GM21786 (cell line): ENCODE results near the gene CUEDC2.
"Not testable (repeated sequence)": the region's sequence is repeated elsewhere in the genome, so short reads cannot be mapped to it uniquely, and the experiment has no call there.

ENCODE experiments used
- ATAC-seq: cut with Tn5 transposase; IDR thresholded peaks from one replicate; pipeline ENCODE4 v1.9.1; 2021; ENCODE audit not compliant: unreplicated experiment

Gene CUEDC2

DNA sequence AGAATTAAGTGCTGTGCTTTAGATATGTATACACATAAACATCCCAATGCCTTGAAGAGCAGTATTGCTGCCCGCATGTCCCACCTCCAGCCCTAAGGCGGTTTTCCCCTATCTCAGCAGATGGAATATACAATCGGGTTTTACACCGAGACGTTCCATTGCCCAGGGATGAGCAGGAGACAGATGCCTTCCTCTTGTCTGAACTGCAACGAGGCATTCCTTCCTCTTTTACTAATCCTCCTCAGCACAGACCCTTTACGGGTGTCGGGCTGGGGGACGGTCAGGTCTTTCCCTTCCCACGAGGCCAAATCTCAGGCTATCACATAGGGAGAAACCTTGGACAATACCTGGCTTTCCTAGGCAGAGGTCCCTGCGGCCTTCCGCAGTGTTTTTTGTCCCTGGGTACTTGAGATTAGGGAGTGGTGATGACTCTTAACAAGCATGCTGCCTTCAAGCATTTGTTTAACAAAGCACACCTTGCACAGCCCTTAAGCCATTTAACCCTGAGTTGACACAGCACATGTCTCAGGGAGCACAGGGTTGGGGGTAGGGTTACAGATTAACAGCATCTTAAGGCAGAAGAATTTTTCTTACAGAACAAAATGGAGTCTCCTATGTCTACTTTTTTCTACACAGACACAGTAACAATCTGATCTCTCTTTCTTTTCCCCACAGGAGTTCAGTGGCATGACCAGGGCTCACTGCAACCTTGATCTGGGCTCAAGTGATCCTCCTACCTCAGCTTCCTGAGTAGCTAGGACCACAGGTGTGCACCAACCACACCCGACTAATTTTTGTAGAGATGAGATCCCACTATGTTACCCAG, 22.5 kb upstream of the CUEDC2 start:
- ATAC-seq, result not testable (repeated sequence)

DNA sequence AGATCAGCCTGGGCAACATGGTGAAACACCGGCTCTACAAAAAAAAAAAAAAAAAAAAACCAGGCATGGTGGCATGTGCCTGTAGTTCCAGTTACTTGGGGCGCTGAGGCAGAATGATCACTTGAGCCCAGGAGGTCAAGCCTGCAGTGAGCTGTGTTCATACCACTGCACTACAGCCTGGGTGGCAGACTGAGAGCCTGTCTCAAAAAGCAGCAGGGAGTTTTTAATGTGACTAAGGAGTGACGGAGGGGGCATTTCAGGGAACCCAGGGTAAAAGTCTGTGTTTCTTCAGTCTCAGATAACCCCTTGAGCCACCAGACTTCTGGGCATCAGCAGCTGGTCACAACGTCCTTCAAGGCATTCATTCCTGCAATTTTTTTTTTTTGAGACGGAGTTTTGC, 21.1 kb upstream of the CUEDC2 start:
- no peak for ATAC-seq

DNA sequence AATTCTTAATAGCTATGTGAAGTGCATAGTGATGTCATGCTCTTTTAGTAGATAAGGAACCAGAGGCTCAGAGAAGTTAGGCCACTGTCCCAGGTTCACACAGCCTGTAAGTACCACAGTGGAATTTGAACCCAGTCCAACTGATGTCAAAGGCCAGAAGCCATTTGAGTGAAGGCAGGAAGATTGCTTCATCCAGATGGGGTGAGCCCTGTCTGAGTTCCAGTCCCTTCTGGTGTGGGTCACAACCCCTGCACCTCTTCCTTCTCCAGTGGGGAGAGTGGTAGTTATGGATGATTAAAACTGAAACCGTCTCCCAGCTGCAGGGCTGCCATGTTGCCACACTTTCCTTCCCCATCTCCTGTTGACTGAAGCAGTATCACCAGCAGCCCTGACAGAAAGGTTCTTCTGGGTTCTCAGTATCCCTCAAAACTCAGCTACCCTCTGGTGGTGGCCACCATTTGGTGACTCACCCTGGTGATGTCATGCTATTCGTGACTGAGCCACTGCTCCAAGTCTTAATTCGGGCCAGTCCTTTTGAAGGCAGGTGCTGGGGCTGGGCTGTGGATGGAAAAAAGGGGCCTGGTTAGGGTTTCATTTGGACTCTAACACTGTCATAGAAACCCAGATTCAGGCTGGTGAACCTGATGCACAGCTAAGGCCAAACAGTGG, 20.4 kb upstream of the CUEDC2 start:
- no peak for ATAC-seq

DNA sequence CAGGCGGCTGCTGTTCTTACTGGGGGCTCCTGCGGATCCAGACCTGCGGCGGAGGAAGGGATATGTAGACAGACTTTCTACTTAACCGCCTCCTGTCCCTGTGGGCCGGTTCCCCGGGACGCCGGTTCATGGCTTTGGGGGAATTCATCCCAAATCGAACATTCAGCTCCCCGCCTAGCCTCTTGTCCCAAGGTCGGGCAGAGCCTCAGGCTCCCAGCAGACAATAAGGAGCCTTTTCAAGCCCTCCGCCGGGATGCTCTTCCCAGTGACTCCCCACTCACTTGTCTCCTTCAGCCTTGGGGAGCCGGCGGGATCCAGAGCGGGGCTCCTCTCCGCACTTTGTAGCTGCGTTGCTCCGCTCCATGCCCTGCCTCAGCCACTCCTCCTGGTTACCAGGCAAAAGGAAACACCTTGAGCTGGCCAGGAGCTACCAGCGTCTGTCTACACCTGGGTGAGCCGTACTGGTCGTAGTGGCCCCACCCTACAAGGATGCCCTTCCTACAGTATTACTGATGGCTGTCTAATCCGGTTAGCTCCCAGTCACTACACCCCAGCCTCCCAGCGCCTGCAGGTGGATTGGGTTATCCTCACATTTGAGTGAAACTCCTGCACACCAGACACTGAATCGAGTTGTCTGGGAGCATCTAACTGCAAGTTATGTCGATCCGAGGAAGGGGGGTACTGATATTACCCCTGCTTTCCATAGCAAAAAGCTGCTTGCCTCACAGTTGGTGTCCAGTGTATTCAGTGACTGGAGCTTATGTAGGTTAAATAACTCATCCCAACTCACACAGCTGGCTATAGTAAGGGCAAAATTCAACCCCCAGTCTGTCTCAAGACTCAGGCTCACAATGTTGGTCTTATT, 19.0 kb upstream of the CUEDC2 start, which contains the start of gene C10orf95:
Gene C10orf95, minus strand, starts transcription at position 439 of the 865 bp plus-strand sequence. CDS start 450 bp downstream, outside the sequence.
- ATAC-seq, result no peak

DNA sequence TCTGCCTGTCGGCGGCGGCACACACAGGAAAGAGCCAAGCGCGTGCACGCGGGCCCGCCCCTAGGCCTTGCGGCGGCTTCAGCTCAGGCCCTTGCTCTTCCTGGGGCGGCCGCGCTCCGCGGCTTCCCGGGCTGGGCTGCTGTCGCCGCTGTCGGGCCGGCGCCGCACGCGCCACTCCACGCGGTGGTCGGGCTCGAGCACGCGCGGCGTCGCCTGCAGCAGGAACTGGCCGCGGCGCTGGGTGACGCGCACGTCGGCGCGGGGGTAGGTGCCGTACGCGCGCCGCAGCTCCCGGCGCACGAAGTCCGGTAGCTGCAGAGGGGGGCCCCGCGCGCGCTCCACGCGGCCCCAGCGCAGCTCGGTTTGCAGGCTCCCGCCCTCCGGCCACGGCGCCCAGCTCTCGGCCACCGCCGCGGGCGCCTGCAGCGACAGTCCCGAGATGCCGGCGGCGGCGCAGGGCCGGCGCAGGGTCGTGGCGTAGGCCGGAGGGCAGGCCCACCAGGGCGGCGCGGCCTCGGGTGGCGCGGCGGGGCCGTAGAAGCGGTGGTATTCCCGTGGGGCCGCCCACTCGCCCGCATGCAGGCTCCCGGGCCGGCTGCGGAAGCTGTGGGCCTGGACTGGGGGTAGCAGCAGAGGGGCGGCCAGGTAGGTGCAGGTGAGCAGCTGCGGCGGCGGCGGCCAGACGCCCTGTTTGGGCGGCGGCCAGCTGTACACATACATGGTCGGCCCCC, 18.2 kb upstream of the CUEDC2 start:
- ATAC-seq, result peak; percentile 66

DNA sequence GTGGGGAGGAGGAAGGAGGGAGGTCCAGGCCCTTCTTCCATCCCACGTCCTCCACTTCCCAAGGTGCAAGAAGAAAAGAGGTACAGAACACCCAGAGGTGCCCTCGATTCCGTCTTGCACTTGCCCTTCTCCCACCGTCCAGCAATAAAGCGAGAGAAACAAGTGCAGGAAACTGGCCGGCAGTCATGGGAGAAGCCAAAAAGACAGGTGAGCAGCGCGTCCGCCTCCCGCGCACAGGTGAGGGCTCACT, 17.7 kb upstream of the CUEDC2 start:
- ATAC-seq, result no peak

DNA sequence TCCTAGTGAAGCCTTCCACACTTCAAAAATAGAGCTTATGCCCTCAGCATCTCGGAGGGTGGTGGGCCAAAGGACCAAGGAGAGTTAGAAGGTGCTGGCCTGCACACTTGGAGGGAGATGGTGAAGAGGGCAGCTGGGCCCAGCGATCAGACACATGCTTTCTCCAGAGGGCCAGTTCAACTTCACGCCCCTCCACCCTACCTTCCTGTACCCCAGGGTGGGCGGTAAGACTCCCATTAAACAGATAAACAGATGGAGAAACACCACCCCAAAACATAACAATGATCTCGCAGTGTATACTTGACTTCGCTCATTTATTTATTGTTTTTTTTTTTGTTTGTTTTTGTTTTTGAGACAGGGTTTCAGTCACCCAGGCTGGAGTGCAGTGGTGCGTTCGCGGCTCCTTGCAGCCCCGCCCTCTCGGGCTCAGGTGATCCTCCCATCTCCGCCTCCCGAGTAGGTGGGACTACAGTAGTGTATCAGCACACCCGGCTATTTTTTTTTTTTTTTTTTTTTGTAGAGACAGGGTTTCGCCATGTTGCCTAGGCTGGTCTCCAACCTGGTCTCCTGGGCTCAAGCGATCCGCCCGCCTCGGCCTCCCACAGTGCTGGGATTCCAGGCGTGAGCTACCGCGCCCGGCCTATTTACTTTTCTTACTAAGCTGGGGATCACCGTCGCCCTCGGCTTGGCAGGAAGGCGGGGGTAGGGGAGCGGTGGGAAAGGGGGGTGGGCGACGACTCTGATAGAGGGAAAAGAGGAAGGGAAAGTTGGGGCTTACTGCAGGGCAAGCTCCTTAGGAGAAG, 17.1 kb upstream of the CUEDC2 start:
- no peak for ATAC-seq

DNA sequence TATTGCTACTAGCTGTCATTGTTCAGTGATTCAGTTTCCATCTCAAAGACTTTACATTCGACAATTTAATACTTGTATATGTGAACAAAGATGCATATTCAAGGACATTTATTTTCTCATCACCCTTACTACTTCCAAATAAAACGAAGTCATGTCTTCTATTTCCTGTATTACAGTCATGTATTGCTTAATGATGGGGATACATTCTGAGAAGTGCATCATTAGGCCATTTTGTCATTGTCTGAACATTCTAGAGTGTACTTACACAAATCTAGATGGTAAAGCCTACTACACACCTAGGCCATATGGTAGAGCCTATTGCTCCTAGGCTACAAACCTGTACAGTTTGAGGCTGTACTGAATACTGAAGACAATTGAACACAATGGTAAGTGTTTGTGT, 12.5 kb upstream of the CUEDC2 start:
- no peak for ATAC-seq

DNA sequence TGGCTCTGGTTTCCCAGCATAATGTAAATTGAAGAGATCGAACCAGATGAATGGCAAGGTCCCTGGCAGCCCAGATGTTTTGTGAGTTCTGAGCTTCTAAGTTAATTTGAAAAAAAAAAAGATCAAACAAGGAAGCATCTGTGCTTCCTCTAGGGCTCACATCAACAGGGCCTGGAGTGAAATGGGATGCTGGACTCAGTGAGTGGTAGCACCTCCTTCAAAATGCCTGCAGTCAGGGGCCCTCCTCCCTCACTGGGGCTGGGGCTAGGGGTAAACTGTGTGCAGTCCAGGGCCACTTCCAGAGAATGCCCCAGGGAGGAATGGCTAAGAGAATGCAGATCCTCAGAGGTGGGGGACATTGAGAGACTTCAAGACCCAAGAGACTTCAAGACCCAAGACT, 6.0 kb upstream of the CUEDC2 start:
- ATAC-seq, result no peak

DNA sequence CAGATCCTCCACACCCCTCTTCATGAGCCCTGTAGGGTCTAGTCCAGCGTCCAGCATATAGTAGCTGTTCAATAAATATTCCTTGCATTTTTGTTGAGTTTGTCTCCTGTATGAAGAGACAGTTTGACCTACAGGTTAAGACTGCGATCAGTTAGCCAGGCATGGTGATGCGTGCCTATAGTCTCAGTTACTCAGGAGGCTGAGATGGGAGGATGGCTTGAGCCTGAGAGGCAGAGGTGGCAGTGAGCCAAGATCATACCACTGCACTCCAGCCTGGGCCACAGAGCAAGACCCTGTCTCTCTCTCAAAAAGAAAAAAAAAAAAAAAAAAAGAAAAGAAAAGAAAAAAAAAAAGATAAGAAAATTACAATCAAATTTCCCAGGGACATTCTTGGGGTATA, 5.1 kb upstream of the CUEDC2 start:
- no peak for ATAC-seq

DNA sequence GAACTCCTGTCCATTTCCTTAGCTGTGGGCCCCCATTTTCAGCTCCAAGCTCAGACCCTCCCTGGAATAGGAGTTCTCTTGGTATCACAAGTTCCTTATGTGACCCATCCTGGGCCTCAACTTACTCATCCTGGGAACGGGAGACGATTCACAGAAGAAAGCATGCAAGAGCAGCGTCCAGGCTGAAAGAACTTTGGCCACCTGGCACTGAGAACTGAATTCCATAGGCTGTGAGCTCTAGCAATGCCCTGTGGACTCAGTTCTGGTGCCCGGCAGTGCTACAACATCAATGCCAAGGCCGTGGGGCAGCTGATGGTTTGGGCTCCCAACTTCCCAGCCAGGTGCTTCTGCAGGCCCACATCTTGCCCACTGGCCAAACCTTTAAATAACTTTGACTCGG, 3.9 kb upstream of the CUEDC2 start:
- ATAC-seq, result no peak

DNA sequence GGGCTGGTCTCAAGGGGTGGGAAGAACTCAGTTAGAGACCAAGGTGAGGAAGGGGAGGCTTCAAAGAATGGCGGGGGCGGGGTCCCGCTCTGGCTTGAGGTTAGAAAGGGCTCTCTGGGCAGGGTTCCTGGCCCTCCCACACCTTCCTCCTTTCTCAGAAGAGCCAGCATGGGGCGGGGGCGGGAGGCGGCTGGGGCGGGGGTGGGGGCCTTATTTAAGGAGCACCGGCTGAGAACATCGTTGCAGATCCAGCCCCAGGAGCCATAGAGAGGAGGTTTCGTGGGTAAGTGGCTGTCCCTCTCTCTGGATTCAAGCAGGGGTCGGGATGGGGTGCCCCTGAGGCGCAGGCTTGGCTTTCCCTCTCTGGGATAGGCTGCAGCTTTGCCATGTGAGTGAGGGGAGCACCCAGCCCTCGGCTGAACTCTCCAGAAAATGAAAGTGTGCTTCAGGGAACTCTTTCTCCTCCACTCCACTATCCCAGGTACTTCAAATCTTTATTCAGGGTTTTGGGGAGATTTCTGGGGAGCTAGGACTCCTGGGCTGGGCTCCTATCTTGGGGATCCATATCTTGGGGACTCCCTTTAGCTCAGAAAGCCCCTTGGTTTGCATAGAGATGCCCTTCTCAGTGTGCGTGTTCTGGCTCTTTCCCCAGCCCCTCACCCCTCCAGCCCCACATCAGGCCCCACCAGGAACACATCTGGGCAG, 3.3 kb upstream of the CUEDC2 start:
- ATAC-seq, result no peak

DNA sequence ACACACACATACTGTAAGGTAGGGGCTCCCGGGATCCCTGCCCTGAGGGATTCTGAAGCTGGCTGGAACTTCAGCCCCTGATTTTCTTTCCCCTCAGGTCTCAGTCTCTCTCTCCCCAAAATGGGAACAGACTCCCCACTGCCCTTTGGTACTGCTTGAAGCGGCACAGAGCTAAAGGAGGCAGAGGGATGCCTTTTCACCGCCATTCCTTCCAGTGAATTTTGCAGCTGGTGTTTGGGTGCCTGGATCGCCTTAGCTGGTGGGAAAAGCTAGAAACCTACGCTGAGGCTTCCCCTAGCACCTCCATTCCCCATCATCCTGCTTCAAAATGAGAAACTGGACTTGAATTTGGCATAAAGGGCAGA, 2.7 kb upstream of the CUEDC2 start:
- no peak for ATAC-seq

DNA sequence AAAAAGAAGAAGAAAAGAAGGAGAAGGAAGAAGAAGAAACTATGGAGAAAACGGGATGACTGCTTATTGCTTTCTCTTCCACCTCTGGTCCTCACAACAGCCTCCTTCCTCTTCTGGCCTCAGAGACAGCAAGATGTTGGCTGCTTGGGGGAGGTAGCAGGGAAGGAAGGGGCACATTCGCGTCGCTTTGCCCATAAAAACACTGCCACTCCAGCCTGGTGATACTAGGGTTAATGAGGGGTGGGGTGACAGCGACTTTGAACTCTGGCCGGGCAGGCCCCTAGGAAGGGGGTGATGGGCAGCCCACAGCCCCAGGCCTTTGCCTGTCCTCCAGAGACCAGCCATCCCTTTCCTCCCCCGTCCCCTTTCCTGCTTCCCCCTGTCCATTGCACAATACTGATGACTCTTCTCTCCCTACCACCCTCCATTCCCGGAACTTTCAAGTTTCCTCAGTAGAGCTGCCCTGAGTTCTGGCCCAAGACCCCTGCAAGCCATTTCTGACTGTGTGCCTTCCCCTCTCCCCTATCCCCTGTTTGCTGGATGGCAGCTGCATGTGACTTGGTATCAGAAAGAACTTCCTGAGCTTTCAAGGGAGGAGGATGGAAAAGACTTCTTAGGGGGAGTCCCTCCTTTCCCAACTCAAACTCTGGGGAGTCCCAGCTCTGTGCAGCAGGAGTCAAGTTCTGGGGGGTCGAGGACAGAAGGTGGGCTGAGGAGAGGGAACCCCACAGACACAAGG, 2.2 kb upstream of the CUEDC2 start:
- no peak for ATAC-seq

DNA sequence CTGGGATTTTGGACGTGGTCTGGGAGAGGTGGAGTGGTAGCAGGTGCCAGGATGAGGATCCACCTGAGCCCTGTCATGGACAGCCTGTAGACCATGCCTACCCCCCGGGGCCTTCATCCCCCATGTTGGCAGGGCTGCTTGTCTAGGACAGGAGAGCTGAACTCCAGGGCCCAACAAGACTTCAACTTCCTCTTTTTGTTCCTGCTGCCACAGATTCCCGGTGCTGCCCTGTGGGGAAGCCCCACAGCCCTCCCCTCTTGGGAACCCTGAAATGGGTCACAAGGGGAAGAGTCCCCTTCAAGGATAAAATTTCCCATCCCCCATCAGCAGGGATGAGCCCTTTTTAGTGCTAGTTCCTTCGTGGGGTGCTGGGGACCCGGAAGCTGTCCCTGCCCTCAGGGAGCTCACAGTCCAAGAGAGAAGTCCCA, 1.3 kb upstream of the CUEDC2 start:
- ATAC-seq, result no peak

DNA sequence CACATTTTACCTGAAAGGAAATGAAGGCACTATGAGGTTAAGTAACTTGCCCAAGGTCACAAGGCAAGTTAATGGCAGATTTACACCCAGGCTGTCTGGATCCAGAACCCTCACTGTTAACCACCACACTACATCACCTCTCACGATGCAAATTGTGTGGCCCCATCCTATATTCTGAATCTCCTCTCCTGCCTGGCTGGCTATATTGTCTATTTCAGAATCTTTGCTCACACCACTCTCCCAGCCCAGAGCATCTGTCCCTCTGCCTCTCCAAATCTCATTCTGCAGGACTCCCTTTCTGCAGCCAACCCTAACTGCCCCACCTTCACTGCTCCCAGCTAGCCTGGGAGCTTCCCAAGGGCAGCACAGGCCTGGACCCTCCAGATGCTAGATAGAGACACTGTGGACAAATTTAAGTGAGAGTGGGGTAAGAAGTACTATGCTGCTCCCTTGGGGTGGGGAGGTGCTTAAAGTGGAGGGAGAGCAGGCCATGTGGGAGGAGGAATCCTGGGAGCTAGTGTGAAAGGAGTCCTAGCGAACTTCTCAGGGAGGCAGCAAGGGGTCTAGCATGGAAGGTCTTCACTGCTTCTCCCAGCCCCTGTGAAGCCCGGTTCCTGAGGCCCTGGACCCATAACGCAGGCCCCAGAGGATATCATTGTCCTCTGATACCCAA, 786 bp downstream of the CUEDC2 start:
- no peak for ATAC-seq

DNA sequence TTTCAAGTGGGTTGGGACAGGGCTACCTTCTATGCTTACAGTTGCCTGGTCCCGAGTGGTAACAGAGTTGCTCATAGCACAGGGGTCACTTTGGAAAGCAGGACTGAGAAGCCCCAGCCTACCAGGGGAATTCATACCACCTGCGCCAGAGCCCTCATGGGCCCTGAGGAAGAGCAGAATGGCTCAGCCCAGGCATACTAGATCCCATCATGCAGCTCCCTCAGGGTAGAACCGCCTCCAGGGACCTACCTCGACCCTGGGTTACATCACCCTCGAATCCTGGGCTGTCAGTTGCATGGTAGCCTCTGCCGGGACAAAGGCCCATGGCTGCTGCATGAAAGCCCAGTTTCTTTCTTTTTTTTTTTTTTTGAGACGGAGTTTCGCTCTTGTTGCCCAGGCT, 2.9 kb downstream of the CUEDC2 start:
- no peak for ATAC-seq

DNA sequence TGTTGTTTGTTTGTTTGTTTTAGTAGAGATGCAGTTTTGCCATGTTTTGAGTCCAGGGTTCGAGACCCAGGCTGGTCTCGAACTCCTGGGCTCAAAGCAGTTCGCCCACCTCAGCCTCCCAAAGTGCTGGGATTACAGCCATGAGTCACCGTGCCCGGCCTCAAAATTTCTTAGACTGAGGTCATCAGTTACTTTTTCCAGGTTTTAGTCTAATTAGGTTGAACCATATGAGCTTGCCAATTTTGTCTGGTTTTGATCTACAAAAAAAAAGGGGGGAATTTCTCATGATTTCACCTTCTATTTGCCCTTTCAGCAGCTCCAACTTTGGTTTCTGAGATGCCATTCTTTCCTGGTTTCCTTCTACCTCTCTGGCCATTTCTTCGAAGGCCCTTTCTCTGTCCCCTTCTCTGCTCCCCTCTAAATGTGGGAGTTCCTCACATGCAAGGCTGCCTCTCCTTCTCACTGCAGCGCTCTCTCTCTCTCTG, 5.5 kb downstream of the CUEDC2 start:
- ATAC-seq, result no peak
